Caco-2 (cell line): ENCODE measurements around the gene SORCS2. TPM values are rescaled to one million over a fixed set of nuclear protein-coding genes. Genes with fewer than 3 reads are reported as not detected.

ENCODE experiments used
- BruUV-seq: library from RNA; stranded (reverse); fragments of 400-500 nt; replicated peaks from 2 replicates; lab custom pipeline; 2021; lab: Mats Ljungman, UMichigan
- CTCF ChIA-PET: fragments of 300-600 bp; sonication (Branson Sonifier 250); formaldehyde crosslinking; loops from one replicate; lab custom pipeline; 2022; ENCODE audit warnings: antibody characterized with exemption; lab: Charles Lee
- POLR2A ChIA-PET: fragments of 300-600 bp; sonication (Branson Sonifier 250); formaldehyde crosslinking; loops from one replicate; lab custom pipeline; 2022; ENCODE audit warnings: antibody characterized with exemption; lab: Charles Lee
- DNase-seq, 2 experiments: peaks; one replicate each; pipeline versions ENCODE4 v3.0.0 to v3.0.0-alpha.2; 2020 to 2022
- H3K27me3 ChIP-seq: replicated peaks from 2 replicates; pipeline ENCODE4 v1.6.0; 2011; ENCODE audit warnings: low read length; ENCODE audit not compliant: control insufficient read depth, insufficient read depth
- H3K36me3 ChIP-seq: 2 replicates; pipeline ENCODE4 v1.5.1; 2011; ENCODE audit warnings: low read length; ENCODE audit not compliant: control insufficient read depth, insufficient read depth
- H3K4me1 ChIP-seq: fragments of 250-450 bp; sonication (Bioruptor Pico); 2 replicates; pipeline ENCODE4 v1.5.1; 2020; ENCODE audit warnings: mild to moderate bottlenecking
- H3K4me3 ChIP-seq: 2 replicates; pipeline ENCODE4 v1.5.1; 2011; ENCODE audit warnings: low read depth, mild to moderate bottlenecking, control low read depth, low read length
- H3K9me3 ChIP-seq: fragments of 250-450 bp; sonication (Bioruptor Pico); 2 replicates; pipeline ENCODE4 v1.5.1; 2020; ENCODE audit warnings: mild to moderate bottlenecking, moderate library complexity
- H3K27ac Mint-ChIP-seq: one replicate; pipeline ENCODE4 v1.8.0; 2022; ENCODE audit warnings: mixed read lengths; ENCODE audit not compliant: unreplicated experiment
- H3K27me3 Mint-ChIP-seq: one replicate; pipeline ENCODE4 v1.8.0; 2022; ENCODE audit warnings: mixed read lengths; ENCODE audit not compliant: insufficient read depth, unreplicated experiment
- H3K36me3 Mint-ChIP-seq: one replicate; pipeline ENCODE4 v1.8.0; 2022; ENCODE audit warnings: mild to moderate bottlenecking, mixed read lengths; ENCODE audit not compliant: insufficient read depth, unreplicated experiment
- H3K4me1 Mint-ChIP-seq: one replicate; pipeline ENCODE4 v1.8.0; 2022; ENCODE audit warnings: low read depth, mixed read lengths; ENCODE audit not compliant: unreplicated experiment
- H3K4me3 Mint-ChIP-seq: one replicate; pipeline ENCODE4 v1.8.0; 2022; ENCODE audit warnings: mild to moderate bottlenecking, moderate library complexity, mixed read lengths; ENCODE audit not compliant: unreplicated experiment
- H3K9me3 Mint-ChIP-seq: one replicate; pipeline ENCODE4 v1.8.0; 2022; ENCODE audit warnings: mixed read lengths; ENCODE audit not compliant: unreplicated experiment
- CTCF ChIP-seq, 2 experiments: fragments of 200-600 bp in 1 of 2; IDR thresholded peaks; 1 replicate in 1 of 2; 2 replicates in 1 of 2; pipeline versions ENCODE4 v1.5.1 to v1.8.0; 2011 to 2022; ENCODE audit warnings: antibody characterized with exemption in 1 of 2, control low read depth in 1 of 2, inconsistent platforms in 1 of 2, low read depth in 1 of 2, low read length in 1 of 2, mild to moderate bottlenecking in 1 of 2, moderate library complexity in 1 of 2; ENCODE audit not compliant: insufficient read depth in 1 of 2, severe bottlenecking in 1 of 2, unreplicated experiment in 1 of 2
- intact Hi-C: fragments of 100-400 bp; cut with micrococcal nuclease; formaldehyde crosslinking; loops from one replicate; pipeline ENCODE4 v1.10.0; 2022; ENCODE audit not compliant: unreplicated experiment
- total RNA-seq: library from RNA; stranded (reverse); gene quantifications from 2 replicates; pipeline ENCODE4 v1.2.3, GENCODE V29; 2022

SORCS2 gene
- total RNA-seq, 1 experiment from 2014 or later, result 1.6 TPM

DNA sequence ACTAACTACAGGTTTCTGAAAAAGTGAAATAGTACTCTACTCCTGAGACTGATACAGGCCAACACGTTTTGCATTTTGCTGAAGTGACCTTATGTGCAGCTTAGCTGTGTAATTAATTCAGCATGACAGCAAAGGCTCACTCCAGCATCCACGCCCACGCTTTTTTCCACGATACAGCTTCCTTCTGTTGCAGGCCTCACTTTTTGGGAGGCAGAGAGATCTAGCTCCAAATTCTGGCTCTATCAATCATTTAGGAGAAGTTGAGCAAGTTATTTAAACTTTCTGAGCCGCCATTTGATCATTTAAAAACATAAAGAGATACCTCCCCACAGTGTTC lies 587.1 kb downstream of the SORCS2 start:
- DNase-seq, result no peak
- no peaks in the 10 kb centered on the region for H3K36me3 ChIP-seq
- Mint-ChIP-seq H3K27me3 (no peaks in the 10 kb centered on the region), H3K4me1 (no peaks in the 10 kb centered on the region), H3K9me3 (no peaks in the 10 kb centered on the region), H3K27ac (no peak overlapping the region), H3K36me3 (peaks cover 45% of the 10 kb centered on the region), H3K4me3 (no peak overlapping the region)
- CTCF ChIA-PET, result interaction anchor here (0.6 kb wide), 1 partner anchor 16 kb away, joined by 3 read pairs; no protein-coding TSS in a partner anchor
- POLR2A ChIA-PET, result no interaction called here
- H3K27me3 ChIP-seq, result no peaks in the 10 kb centered on the region
- H3K4me1 ChIP-seq, result no peaks in the 10 kb centered on the region
- intact Hi-C loops, result no loop called here
- no peak for TF ChIP-seq CTCF (IDR thresholded peaks at IDR 0.05; ENCODE audit: insufficient read depth in 1 of 2, low read depth in 1 of 2, low read length in 1 of 2, severe bottlenecking in 1 of 2, unreplicated experiment in 1 of 2)
- no peak overlapping the region for H3K4me3 ChIP-seq
- no TSS peak for BruUV-seq
- H3K9me3 ChIP-seq, result no peaks in the 10 kb centered on the region

DNA sequence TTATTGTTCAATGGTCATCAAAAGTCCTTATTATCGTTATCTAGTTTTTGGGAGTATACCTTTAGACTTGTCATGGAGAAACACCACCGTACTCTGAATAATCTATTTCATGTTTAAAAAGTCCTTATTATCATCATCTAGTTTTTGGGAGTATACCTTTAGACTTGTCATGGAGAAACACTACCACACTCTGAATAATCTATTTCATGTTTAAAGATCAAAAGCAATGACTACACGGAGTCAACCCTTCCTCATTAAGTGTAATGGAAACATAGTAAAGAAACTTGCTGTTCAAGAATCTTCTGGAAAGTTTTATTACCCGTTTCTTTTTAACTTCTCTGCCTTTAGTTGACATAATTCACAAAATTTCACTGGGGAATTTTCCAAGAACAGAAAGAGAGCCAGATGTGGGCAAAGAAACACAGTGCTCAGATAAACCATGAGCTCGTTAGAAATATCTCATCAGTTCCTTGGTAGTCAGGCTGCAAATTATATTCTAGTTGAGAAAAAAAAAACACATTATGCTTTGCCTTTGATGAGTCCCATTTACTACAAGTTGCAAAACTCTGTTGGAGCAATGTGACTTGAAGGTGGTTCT lies 588.5 kb downstream of the SORCS2 start:
- no peaks in the 10 kb centered on the region for H3K4me1 Mint-ChIP-seq
- peaks cover 34% of the 10 kb centered on the region for H3K36me3 Mint-ChIP-seq
- CTCF ChIA-PET, result no interaction called here
- Histone ChIP-seq H3K9me3 (no peaks in the 10 kb centered on the region), H3K4me1 (no peaks in the 10 kb centered on the region), H3K36me3 (no peaks in the 10 kb centered on the region), H3K27me3 (no peaks in the 10 kb centered on the region), H3K4me3 (no peak overlapping the region)
- POLR2A ChIA-PET, result no interaction called here
- H3K27ac Mint-ChIP-seq, result no peak overlapping the region
- intact Hi-C loops, result no loop called here
- H3K4me3 Mint-ChIP-seq, result no peak overlapping the region
- BruUV-seq, result no TSS peak
- no peak for TF ChIP-seq CTCF (IDR thresholded peaks at IDR 0.05; ENCODE audit: insufficient read depth in 1 of 2, low read depth in 1 of 2, low read length in 1 of 2, severe bottlenecking in 1 of 2, unreplicated experiment in 1 of 2)
- H3K27me3 Mint-ChIP-seq, result no peaks in the 10 kb centered on the region
- H3K9me3 Mint-ChIP-seq, result no peaks in the 10 kb centered on the region
- no peak for DNase-seq

GRCh38 chr4:7781366-7781765 lies 589.0 kb downstream of the SORCS2 start:
- Mint-ChIP-seq H3K9me3 (no peaks in the 10 kb centered on the region), H3K36me3 (peaks cover 35% of the 10 kb centered on the region), H3K27ac (no peak overlapping the region), H3K27me3 (no peaks in the 10 kb centered on the region), H3K4me1 (no peaks in the 10 kb centered on the region), H3K4me3 (no peak overlapping the region)
- ChIA-PET CTCF (no interaction called here), POLR2A (no interaction called here)
- Histone ChIP-seq H3K4me1 (no peaks in the 10 kb centered on the region), H3K9me3 (no peaks in the 10 kb centered on the region), H3K36me3 (no peaks in the 10 kb centered on the region), H3K27me3 (no peaks in the 10 kb centered on the region), H3K4me3 (no peak overlapping the region)
- DNase-seq, result no peak
- intact Hi-C loops, result no loop called here
- no TSS peak for BruUV-seq
- no peak for TF ChIP-seq CTCF (IDR thresholded peaks at IDR 0.05; ENCODE audit: insufficient read depth in 1 of 2, low read depth in 1 of 2, low read length in 1 of 2, severe bottlenecking in 1 of 2, unreplicated experiment in 1 of 2)
